Mesendoderm (in vitro differentiated cells): Measurements from ENCODE around the gene BCKDK. TPM values are rescaled to one million over a fixed set of nuclear protein-coding genes. Genes with fewer than 3 reads are reported as not detected.

Experiments used
- DNase-seq: peaks from one replicate; pipeline ENCODE4 v3.0.0; 2013
- H2AK5ac ChIP-seq: 2 replicates; pipeline ENCODE4 v1.6.1; 2013; ENCODE audit warnings: low read length, inconsistent platforms
- H2BK120ac ChIP-seq: 2 replicates; pipeline ENCODE4 v1.6.1; 2013; ENCODE audit warnings: low read depth, mild to moderate bottlenecking, low read length, moderate library complexity, mixed read lengths
- H2BK15ac ChIP-seq: replicated peaks from 2 replicates; pipeline ENCODE4 v1.6.1; 2013; ENCODE audit warnings: low read depth, mild to moderate bottlenecking, moderate library complexity
- H2BK5ac ChIP-seq: 2 replicates; pipeline ENCODE4 v1.6.1; 2013; ENCODE audit warnings: low read length, inconsistent platforms
- H3K18ac ChIP-seq: 2 replicates; pipeline ENCODE4 v1.6.1; 2013; ENCODE audit warnings: mild to moderate bottlenecking, low read length, mixed read lengths
- H3K23ac ChIP-seq: one replicate; pipeline ENCODE4 v1.6.1; 2013; ENCODE audit warnings: low read length
- H3K27ac ChIP-seq: 2 replicates; pipeline ENCODE4 v1.5.1; 2013; ENCODE audit warnings: low read depth, mild to moderate bottlenecking, inconsistent platforms, low read length, moderate library complexity
- H3K27me3 ChIP-seq: 2 replicates; pipeline ENCODE4 v1.6.1; 2013; ENCODE audit warnings: low read length, control low read depth, mild to moderate bottlenecking, inconsistent platforms; ENCODE audit not compliant: insufficient read depth, poor library complexity
- H3K36me3 ChIP-seq: 2 replicates; pipeline ENCODE4 v1.6.1; 2013; ENCODE audit warnings: low read length, inconsistent platforms; ENCODE audit not compliant: control insufficient read depth, insufficient read depth
- H3K4ac ChIP-seq: one replicate; pipeline ENCODE4 v1.6.1; 2013; ENCODE audit warnings: low read depth, mild to moderate bottlenecking, low read length, moderate library complexity
- H3K4me1 ChIP-seq: 2 replicates; pipeline ENCODE4 v1.6.1; 2013; ENCODE audit warnings: low read depth, low read length, inconsistent platforms; ENCODE audit not compliant: control insufficient read depth
- H3K4me2 ChIP-seq: 2 replicates; pipeline ENCODE4 v1.6.1; 2013; ENCODE audit warnings: low read length
- H3K4me3 ChIP-seq: 2 replicates; pipeline ENCODE4 v1.5.1; 2013; ENCODE audit warnings: mild to moderate bottlenecking, low read length
- H3K56ac ChIP-seq: one replicate; pipeline ENCODE4 v1.6.1; 2013; ENCODE audit warnings: low read length
- H3K79me1 ChIP-seq: 2 replicates; pipeline ENCODE4 v1.6.1; 2013; ENCODE audit warnings: low read length, inconsistent platforms
- H3K79me2 ChIP-seq: 2 replicates; pipeline ENCODE4 v1.6.1; 2013; ENCODE audit warnings: mild to moderate bottlenecking, low read length; ENCODE audit not compliant: control insufficient read depth, insufficient read depth
- H3K9ac ChIP-seq: 2 replicates; pipeline ENCODE4 v1.6.1; 2013; ENCODE audit warnings: low read length, inconsistent platforms
- H4K5ac ChIP-seq: one replicate; pipeline ENCODE4 v1.6.1; 2013; ENCODE audit warnings: low read length
- H4K8ac ChIP-seq: one replicate; pipeline ENCODE4 v1.6.1; 2013; ENCODE audit warnings: low read depth, mild to moderate bottlenecking, control low read depth, low read length, moderate library complexity
- WGBS: extraction: QIAGEN DNeasy Blood & Tissue Kit; methylation state at CpG from one replicate; pipeline ENCODE4 v1.1.7; 2013; ENCODE audit warnings: low lambda C conversion rate, missing lambda C conversion rate; ENCODE audit not compliant: insufficient coverage; ENCODE audit errors: extremely low coverage; 5-methylcytosine and 5-hydroxymethylcytosine counted together
- polyA plus RNA-seq, 2 experiments: library from polyadenylated mRNA; stranded (reverse); fragments of 200-250 nt; gene quantifications; one replicate each; pipeline ENCODE4 v1.2.3, GENCODE V29; 2013

The BCKDK gene
- polyA plus RNA-seq (2013, experiment 1 of 2), result 38.4 TPM
- polyA plus RNA-seq (2013, experiment 2 of 2), result 38.4 TPM

- Histone ChIP-seq H3K4me3 (peak within 1 kb of the TSS; percentile 80), H3K18ac (peak within 1 kb of the TSS; percentile 72), H3K9ac (peak within 1 kb of the TSS; percentile 91), H3K36me3 (peaks cover 4% of the 10 kb centered on the region), H2AK5ac (no peak within 1 kb of the TSS), H2BK120ac (no peak within 1 kb of the TSS), H3K79me1 (peaks cover 4% of the 10 kb centered on the region), H3K4me2 (peak within 1 kb of the TSS; percentile 90), H3K79me2 (no peaks in the 10 kb centered on the region), H3K23ac (peak within 1 kb of the TSS; percentile 57), H3K27me3 (no peaks in the 10 kb centered on the region), H2BK15ac (no peak within 1 kb of the TSS), H4K8ac (peak within 1 kb of the TSS; percentile 77), H3K56ac (peak within 1 kb of the TSS; percentile 97), H3K27ac (no peak within 1 kb of the TSS), H3K4ac (peak within 1 kb of the TSS; percentile 74), H4K5ac (no peak within 1 kb of the TSS), H2BK5ac (no peak within 1 kb of the TSS), H3K4me1 (no peaks in the 10 kb centered on the region)
- no CpG with 5 or more reads among the region's 68 CpGs for WGBS
- peak; percentile 65 for DNase-seq
Observed at GRCh38 chr16:31108035-31108793, at the start of gene BCKDK. Gene BCKDK, plus strand, starts transcription at chr16:31108386. Its CDS starts 838 bp downstream, at chr16:31109224.

DNA sequence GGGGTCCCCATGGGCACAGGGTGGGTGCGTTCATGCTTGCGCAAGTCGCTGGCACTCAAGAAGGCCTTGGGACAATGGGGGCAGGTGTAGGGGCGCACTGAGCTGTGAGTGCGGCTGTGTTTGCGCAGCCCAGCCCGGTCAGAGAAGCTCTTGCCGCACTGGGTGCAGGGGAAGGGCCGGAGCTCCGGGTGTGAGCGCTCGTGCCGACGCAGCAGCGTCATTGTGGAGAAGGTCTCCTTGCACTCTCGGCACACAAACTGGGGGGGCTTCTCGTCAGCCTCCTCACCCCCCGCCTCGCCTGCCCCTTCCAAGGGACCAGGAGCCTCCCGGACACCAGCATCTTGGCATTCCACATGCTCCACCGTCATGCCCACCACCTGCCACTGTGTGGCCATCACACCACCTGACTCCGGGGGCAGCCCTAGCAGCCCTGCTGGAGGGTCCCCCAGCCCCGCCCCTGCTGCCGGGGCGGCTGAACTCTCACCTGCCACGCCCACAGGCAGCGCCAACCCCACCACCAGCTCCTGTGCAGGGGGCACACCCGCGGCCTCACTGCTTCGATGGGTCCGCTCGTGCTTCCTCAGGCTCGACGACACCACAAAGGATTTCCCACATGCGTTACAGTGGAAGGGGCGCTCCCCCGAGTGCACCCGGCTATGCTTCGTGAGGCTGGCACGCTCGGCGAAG, 46.9 kb upstream of the BCKDK start:
- WGBS, result no CpG with 5 or more reads among the region's 42 CpGs
- Histone ChIP-seq H3K23ac (no peak overlapping the region), H3K79me1 (peaks cover 10% of the 10 kb centered on the region), H3K27ac (no peak overlapping the region), H3K79me2 (peaks cover 4% of the 10 kb centered on the region), H3K4me3 (no peak overlapping the region), H4K8ac (no peak overlapping the region), H2BK5ac (no peak overlapping the region), H2BK15ac (no peak overlapping the region), H3K18ac (no peak overlapping the region), H2BK120ac (no peak overlapping the region), H3K36me3 (peaks cover 3% of the 10 kb centered on the region), H4K5ac (no peak overlapping the region), H2AK5ac (no peak overlapping the region), H3K4me1 (no peaks in the 10 kb centered on the region), H3K27me3 (no peaks in the 10 kb centered on the region), H3K56ac (no peak overlapping the region), H3K4me2 (no peak overlapping the region), H3K4ac (no peak overlapping the region), H3K9ac (no peak overlapping the region)
- no peak for DNase-seq

DNA sequence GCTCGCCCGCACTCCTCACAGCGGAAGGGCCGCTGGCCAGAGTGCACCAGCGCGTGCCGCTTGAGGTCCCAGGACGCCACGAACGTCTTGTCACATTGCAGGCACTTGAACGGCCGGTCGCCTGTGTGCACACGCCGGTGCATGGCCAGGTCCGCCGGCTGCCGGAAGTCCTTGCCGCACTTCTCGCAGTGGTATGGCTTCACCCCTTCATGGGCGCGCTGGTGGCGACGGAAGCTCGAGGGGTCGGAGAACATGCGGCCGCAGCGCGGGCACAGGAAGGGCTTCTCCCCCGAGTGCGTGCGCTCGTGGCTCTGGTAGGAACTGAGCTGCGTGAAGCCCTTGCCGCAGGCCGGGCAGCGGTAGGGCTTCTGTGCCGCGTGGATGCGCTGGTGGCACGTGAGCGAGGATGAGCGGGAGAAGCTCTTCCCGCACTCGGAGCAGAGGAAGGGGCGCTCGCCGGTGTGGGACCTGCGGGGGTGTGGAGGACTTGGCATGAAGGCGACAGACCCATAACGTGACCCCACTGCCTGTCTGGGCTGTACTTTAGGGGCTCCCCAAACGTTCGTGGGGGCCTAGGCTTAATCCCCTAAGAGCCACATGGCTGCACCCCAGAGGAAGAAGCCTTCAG, 46.3 kb upstream of the BCKDK start:
- Histone ChIP-seq H3K56ac (no peak overlapping the region), H3K4me1 (no peaks in the 10 kb centered on the region), H3K4me3 (no peak overlapping the region)

GRCh38 chr16:31063495-31063842, 44.7 kb upstream of the BCKDK start:
- no peak overlapping the region for H2AK5ac ChIP-seq
- H3K4me2 ChIP-seq, result no peak overlapping the region
- H3K23ac ChIP-seq, result no peak overlapping the region
- H4K5ac ChIP-seq, result no peak overlapping the region
- H3K4ac ChIP-seq, result no peak overlapping the region
- no peak overlapping the region for H2BK120ac ChIP-seq
- no peak overlapping the region for H2BK5ac ChIP-seq
- no peak overlapping the region for H3K9ac ChIP-seq
- peak; percentile 25 for DNase-seq
- H3K27me3 ChIP-seq, result no peaks in the 10 kb centered on the region
- H3K4me1 ChIP-seq, result no peaks in the 10 kb centered on the region
- H3K4me3 ChIP-seq, result no peak overlapping the region
- H3K36me3 ChIP-seq, result peaks cover 3% of the 10 kb centered on the region
- no peak overlapping the region for H3K56ac ChIP-seq
- no peak overlapping the region for H3K27ac ChIP-seq
- H4K8ac ChIP-seq, result no peak overlapping the region
- peaks cover 12% of the 10 kb centered on the region for H3K79me2 ChIP-seq
- no CpG with 5 or more reads among the region's 9 CpGs for WGBS
- no peak overlapping the region for H2BK15ac ChIP-seq
- H3K79me1 ChIP-seq, result peaks cover 14% of the 10 kb centered on the region
- no peak overlapping the region for H3K18ac ChIP-seq

More for the DNA sequence above, 46.3 kb upstream of the BCKDK start:
- Histone ChIP-seq H3K4me2 (no peak overlapping the region), H3K18ac (no peak overlapping the region), H3K9ac (no peak overlapping the region), H3K36me3 (peaks cover 3% of the 10 kb centered on the region), H3K27me3 (no peaks in the 10 kb centered on the region), H3K79me1 (peaks cover 11% of the 10 kb centered on the region), H2BK5ac (no peak overlapping the region), H3K23ac (no peak overlapping the region), H3K27ac (no peak overlapping the region), H2AK5ac (no peak overlapping the region), H4K5ac (no peak overlapping the region), H3K4ac (no peak overlapping the region), H4K8ac (no peak overlapping the region), H3K79me2 (peaks cover 9% of the 10 kb centered on the region), H2BK120ac (no peak overlapping the region), H2BK15ac (no peak overlapping the region)
- no peak for DNase-seq
- WGBS, result no CpG with 5 or more reads among the region's 54 CpGs

- H3K4me1 ChIP-seq, result no peaks in the 10 kb centered on the region
- DNase-seq, result no peak
- peaks cover 17% of the 10 kb centered on the region for H3K79me1 ChIP-seq
- no peak overlapping the region for H2AK5ac ChIP-seq
- no peak overlapping the region for H3K23ac ChIP-seq
- H4K8ac ChIP-seq, result no peak overlapping the region
- no peak overlapping the region for H3K4me2 ChIP-seq
- H3K79me2 ChIP-seq, result peaks cover 15% of the 10 kb centered on the region
- no peak overlapping the region for H3K4ac ChIP-seq
- H2BK120ac ChIP-seq, result no peak overlapping the region
- H3K4me3 ChIP-seq, result no peak overlapping the region
- no peak overlapping the region for H3K9ac ChIP-seq
- no peak overlapping the region for H2BK15ac ChIP-seq
- no peak overlapping the region for H2BK5ac ChIP-seq
- no peak overlapping the region for H3K18ac ChIP-seq
- no CpG with 5 or more reads among the region's 56 CpGs for WGBS
- no peaks in the 10 kb centered on the region for H3K27me3 ChIP-seq
- H4K5ac ChIP-seq, result no peak overlapping the region
- peaks cover 3% of the 10 kb centered on the region for H3K36me3 ChIP-seq
- no peak overlapping the region for H3K27ac ChIP-seq
- no peak overlapping the region for H3K56ac ChIP-seq
Observed at GRCh38 chr16:31063843-31064611, 44.2 kb upstream of the BCKDK start.
